ENCODE measurements around the gene PLAGL1.
"Not testable (repeated sequence)": the region's sequence is repeated elsewhere in the genome, so short reads cannot be mapped to it uniquely, and the experiment has no call there.

Gene PLAGL1, protein sequence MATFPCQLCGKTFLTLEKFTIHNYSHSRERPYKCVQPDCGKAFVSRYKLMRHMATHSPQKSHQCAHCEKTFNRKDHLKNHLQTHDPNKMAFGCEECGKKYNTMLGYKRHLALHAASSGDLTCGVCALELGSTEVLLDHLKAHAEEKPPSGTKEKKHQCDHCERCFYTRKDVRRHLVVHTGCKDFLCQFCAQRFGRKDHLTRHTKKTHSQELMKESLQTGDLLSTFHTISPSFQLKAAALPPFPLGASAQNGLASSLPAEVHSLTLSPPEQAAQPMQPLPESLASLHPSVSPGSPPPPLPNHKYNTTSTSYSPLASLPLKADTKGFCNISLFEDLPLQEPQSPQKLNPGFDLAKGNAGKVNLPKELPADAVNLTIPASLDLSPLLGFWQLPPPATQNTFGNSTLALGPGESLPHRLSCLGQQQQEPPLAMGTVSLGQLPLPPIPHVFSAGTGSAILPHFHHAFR

DNA sequence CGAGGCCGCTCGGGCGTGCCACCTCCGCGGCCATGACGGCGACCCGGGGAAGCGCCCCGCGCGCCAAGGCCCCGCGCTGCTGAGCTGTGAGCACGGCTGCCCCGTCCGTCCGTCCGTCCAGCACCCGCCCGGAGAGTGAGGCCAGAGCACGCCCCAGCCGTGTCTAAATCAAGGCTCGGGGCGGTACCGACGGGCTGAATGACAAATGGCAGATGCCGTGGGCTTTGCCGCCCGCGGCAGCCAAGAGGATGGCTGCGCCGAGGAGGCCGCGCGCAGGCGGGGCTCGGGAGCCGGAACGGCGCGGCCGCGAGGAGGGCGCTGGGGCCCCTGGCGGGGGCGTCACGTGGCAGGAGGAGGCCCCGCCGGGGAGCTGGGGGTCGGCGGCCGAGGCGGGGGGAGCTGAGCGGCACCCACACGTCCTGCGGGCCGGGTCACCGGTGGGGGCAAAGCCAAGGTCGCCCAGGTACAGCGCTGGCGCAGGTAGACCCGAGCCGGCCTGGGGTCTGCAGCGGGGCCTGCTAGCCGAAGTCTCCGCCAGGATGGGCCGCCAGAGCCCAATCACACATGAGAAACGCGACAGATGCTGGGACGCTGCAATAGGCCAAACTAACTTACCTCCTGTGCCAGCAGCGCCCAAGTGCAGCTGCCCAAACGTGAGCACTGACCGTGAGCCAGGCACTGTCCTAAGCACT, at the start of gene PLAGL1:
PLAGL1 (minus strand) TSS at position 140 of the 692 bp plus-strand sequence. CDS start 60,123 bp downstream, outside the sequence.
- in situ Hi-C loops (cut with MboI; ENCODE audit: low sequenced_read_pairs) = loop anchor here (25.0 kb wide), 1 partner anchor 1521 kb away; no protein-coding TSS in a partner anchor

DNA sequence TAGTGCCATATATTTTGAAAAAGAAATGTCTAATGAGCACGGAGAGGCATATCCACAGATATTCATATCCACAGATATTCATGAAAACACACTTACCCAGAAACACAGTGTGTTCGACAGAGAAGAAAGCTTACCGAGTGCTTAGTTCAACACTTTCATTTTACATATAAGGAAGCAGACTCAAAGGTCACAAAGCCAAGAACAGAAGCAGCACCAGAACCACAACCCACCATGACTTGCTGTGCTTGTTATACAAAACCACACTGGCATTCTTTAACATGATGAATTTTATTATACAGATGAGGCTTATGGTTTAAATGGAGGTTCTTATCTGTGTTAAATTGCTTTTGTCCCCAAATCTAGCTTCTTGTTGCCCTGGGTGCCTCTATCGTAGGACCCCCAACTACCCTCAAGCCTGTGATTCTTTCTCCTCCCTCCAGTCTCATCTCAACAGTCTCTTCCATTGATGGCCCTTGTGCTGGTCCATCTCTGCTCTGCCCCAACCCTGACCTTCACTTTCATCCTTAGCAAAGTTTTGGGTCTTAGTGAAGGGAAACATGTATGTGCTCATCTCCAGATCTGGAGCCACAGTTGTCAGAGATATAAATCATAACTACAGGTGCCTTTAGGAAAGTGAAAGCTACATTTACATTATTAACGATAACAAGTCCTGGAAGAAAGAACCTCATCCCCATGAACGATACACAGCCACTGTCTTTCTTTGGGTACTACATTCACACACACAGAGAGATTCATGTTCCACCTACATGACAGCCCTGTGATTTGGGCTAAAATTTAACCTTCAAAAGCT, 47.3 kb upstream of the PLAGL1 start:
- in situ Hi-C loops (cut with MboI; ENCODE audit: low sequenced_read_pairs) = no loop called here

DNA sequence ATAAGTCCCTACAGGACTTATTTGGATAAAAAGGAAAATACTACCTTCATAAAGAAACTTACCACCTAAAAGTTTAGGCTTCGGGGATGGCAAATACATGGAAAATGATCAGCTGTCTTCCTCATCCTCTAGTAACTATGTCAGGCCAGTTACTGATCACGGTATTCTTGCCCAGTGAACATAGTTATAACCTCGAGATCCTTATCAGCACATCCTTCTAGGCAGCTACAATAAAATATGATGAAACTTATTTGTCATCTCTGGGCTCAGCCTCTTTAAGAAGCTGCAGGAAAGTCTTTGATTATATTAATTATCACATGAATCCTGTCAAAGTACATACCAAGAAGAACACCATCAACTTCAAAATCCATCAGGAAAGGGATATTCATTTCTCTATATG, 45.5 kb upstream of the PLAGL1 start:
- in situ Hi-C loops (cut with MboI; ENCODE audit: low sequenced_read_pairs) = no loop called here

DNA sequence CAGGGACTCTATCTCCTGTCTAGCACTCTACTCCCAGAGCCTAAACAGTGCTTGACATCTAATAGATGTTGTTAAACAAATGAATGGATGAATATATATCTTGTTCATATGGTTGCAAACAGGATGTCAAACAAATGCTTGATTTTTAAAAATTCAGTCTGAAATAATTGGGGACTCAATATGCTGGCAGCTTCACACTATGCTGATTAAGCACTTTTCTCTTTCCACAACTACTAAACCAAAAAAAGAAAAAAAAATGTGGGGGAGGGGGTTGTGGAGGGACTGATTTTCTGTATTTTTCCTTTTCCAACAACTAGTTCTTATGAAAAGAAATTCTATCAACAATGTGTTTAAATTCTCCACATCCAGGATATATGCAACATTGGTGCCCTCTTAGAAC, 44.4 kb upstream of the PLAGL1 start:
- in situ Hi-C loops (cut with MboI; ENCODE audit: low sequenced_read_pairs) = no loop called here

DNA sequence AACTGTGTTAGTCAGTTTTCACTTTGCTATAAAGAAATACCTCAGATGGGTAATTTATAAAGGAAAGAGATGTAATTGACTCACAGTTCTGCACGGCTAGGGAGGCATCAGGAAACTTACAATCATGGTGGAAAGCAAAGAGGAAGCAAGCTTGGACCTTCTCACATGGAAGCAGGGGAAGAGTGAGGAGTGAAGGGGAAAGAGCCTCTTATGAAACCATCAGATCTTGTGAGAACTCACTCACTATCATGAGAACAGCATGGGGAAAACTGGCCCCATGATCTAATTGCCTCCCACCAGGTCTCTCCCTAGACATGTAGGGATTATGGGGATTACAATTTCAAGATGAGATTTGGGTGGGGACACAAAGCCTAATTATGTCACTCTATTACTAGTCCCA, 41.3 kb upstream of the PLAGL1 start:
- in situ Hi-C loops (cut with MboI; ENCODE audit: low sequenced_read_pairs) = no loop called here

DNA sequence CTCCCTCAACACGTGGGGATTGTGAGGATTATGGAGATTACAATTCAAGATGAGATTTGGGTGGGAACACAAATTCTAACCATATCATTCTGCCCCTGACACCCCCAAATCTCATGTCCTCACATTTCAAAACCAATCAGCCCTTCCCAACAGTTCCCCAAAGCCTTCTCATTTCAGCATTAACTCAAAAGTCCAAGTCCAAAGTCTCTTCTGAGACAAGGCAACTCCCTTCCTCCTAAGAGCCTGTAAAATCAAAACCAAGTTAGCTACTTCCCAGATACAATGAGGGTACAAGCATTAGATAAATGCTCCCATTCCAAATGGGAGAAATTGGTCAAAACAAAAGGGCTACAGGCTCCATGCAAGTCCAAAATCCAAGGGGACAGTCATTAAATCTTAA, 39.6 kb upstream of the PLAGL1 start:
- in situ Hi-C loops (cut with MboI; ENCODE audit: low sequenced_read_pairs) = no loop called here

DNA sequence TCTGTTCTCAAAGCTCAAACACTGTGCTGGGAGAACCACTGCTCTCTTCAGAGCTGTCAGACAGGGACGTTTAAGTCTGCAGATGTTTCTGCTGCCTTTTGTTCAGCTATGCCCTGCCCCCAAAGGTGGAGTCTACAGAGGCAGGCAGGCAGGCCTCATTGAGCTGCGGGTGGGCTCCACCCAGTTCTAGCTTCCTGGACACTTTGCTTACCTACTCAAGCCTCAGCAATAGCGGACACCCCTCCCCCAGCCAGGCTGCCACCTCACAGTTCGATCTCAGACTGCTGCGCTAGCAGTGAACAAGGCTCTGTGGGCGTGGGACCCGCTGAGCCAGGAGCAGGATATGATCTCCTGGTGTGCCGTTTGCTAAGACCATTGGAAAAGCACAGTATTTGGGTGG, 38.6 kb upstream of the PLAGL1 start:
- in situ Hi-C loops (cut with MboI; ENCODE audit: low sequenced_read_pairs) = not testable (repeated sequence)

DNA sequence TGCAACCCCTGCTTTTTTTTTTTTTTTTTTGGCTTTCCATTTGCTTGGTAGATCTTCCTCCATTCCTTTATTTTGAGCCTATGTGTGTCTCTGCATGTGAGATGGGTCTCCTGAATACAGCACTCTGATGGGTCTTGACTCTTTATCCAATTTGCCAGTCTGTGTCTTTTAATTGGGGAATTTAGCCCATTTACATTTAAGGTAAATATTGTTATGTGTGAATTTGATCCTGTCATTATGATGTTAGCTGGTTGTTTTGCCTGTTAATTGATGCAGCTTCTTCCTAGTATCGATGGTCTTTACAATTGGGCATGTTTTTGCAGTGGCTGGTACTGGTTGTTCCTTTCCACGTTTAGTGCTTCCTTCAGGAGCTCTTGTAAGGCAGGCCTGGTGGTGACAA, 36.9 kb upstream of the PLAGL1 start:
- in situ Hi-C loops (cut with MboI; ENCODE audit: low sequenced_read_pairs) = not testable (repeated sequence)

DNA sequence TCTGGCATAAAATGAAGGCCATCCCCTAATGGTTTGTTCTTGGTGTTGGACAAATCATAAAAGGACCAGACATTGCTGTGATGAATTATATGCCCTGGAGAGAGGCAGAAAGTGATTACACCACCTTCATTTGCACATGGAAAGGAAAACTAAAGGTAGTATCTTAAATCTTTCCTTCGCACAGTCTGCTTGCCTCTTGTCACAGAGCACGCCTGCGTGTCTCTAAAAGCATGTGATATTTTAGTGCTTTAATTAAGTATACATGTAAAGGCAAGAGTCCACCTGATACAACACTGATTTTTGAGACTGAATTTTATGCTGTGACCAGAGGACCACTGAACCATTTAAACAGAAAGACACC, 28.8 kb upstream of the PLAGL1 start:
- in situ Hi-C loops (cut with MboI; ENCODE audit: low sequenced_read_pairs) = no loop called here

DNA sequence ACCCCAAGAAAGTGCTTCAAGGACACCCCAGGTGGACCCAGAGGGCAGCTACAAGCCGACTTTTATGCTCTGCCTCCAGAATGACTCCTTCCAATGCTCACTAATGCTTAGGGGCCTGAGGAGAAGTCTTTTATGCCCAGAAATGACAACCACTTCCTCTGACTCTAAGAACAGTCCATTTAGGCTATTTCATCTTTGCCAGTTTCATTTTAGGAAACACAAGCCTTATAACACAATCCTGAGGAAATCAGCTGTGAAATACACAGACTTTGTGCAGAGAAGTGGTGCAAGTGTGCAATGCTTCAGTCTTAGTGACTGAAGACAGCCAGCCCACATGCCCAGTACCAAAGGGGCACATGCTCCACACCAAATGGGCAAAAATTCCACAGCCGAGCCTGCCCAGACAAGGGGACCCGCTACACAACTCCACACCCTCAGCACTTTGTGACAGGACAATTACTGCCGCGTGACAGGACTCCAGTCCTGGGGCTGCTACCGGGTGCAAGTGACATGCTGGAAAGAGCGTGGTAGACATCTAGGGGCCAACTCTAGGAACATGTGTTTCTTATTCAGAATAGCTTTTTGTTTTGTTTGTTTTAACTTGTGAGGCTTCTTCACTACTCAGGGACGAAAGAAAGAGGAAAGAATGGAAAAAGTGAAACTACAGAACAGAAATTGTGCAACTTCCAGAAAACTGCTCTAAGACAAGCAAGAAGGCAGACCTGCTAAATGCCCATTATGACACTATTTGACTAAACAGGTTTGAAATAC, 28.2 kb upstream of the PLAGL1 start:
- in situ Hi-C loops (cut with MboI; ENCODE audit: low sequenced_read_pairs) = no loop called here

DNA sequence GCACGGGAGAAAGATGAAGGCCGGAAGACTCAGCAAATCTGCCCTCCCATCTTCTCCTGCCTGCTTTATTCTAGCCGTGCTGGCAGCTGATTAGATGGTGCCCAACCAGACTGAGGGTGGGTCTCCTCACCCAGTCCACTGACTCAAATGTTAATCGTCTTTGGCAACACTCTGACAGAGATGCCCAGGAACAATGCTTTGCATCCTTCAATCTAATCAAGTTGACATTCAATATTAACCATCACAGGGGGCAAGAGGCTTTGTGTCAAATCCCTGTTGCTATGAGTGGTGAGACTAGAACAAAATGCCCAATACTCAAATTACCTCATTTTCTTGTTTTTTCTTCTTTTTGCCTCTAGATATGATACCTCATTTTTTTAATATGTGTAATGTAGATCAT, 27.4 kb upstream of the PLAGL1 start:
- in situ Hi-C loops (cut with MboI; ENCODE audit: low sequenced_read_pairs) = no loop called here

DNA sequence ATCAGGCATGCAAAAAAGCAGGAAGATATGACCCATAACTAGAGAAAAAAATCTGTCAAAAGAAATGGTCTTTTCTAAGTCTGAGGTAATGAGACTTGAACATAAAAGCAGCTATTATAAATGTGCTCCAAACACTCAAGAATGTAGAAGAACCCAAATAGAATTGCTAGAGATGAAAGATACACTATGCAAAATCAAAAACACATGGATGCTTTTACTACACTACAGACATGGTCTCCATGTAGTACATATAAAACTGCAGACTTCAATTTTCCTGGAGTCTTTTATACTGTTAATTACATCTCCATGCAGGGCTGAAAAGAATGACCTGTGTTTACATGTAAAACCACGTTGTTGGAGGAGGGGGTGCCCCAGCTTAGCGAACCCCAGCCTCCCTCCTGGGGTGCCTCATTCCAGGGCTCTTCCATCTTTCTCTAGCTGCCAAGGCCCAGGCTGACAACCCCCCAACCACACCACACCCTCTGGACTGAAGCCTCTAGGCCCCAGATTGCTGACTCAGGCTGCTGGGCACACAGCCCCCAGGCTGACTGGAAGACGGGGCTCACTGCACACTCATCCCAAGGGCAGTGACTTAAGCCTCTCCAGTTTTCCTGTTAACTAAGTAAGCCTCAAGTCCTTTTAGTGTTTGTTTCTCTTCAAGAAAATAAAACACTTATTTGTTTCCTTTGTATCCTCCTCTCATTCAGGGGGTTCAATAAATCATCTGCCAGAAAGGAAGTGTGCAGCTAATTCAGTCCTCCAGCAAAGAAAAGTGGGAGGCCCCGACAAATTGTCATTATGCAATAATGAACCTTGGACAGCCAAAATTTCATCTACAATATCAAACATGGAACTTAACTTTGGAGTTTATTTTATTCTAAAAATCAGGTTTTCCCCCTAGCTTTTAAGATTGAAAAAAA, 26.0 kb upstream of the PLAGL1 start:
- in situ Hi-C loops (cut with MboI; ENCODE audit: low sequenced_read_pairs) = no loop called here

DNA sequence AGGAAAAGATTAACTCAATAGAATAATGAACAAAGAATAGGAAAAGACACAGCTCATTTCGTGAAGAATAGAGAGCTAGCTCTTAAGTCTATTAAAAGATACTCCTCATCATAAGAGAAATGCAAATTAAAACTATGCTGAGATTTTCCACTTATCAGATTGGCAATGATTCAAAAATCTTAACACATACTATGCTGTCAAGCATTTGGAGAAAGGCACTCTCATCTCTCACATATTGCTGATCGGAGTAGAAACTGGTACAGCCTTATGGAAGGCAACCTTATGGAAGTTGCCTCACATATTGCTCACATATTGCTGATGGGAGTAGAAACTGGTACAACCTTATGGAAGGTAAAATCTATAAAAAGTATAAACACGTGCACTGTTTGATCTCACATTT, 21.4 kb upstream of the PLAGL1 start:
- in situ Hi-C loops (cut with MboI; ENCODE audit: low sequenced_read_pairs) = no loop called here

DNA sequence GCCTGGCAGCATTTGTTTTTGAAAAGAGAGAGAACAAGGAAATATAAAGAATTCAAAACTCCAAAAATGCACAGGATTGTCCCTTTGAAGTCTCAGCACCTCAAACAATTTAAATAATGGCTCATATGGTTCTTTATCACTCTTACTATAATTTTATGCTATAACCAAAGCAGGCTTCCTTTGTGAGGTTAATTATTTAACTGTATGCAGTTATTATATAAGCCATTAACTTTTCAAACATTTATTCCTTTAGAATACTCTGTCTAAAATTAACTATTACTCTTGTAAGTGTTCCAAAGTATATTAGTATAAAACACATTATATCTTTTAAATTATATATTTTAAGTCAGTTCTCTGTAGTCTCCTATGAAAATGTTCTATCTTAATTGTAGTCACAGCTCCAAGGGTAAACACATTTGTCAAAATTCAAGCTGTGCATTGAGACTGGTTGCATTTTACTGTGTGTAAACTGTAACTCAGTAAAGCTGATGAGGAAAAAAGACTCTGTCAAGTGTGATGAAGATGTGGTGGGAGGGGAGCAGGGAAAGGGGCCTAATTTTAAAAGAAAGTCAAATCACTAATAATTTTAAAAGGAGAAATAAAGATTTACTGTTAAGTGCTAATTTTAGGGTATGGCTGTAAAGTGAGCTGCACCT, 20.0 kb upstream of the PLAGL1 start:
- in situ Hi-C loops (cut with MboI; ENCODE audit: low sequenced_read_pairs) = no loop called here

DNA sequence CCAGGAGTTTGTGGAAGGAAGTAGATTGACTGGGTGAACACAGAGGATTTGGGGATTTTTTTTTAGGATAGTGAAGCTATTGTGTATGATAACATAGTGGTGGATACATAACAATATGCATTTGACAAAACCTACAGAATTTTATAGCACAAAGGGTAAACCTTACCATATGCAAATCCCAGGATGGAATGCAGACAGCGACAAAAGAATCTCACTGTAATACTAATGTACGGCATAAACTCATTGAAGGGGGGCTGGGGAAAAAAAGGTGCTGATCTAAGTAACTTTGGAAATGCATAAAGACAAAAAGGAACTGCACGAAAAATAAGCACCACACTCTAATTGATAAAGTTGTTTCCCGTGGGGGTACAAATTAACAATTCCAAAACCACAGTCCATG, 15.2 kb upstream of the PLAGL1 start:
- in situ Hi-C loops (cut with MboI; ENCODE audit: low sequenced_read_pairs) = loop anchor here (25.0 kb wide), 1 partner anchor 1536 kb away; no protein-coding TSS in a partner anchor

DNA sequence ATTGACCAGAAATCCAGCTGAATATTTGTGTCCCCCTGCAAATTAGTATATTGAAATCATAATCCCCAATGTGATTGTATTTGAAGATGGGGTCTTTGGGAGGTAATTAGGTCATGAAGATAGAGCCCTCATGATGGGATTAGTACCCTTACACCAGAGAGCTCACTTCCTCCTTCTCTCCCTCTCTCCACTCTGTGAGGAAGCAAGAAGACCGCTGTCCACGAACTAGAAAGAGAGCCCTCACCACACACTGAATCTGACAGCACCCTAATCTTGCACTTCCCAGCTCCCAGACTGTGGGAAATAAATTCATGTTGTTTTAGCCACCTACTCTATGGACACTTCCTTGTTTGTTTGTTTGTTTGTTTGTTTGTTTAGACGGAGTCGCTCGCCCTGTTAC, 11.9 kb upstream of the PLAGL1 start:
- in situ Hi-C loops (cut with MboI; ENCODE audit: low sequenced_read_pairs) = loop anchor here (10.0 to 25.0 kb wide), 2 partner anchors 445 to 1533 kb away; no protein-coding TSS in a partner anchor

DNA sequence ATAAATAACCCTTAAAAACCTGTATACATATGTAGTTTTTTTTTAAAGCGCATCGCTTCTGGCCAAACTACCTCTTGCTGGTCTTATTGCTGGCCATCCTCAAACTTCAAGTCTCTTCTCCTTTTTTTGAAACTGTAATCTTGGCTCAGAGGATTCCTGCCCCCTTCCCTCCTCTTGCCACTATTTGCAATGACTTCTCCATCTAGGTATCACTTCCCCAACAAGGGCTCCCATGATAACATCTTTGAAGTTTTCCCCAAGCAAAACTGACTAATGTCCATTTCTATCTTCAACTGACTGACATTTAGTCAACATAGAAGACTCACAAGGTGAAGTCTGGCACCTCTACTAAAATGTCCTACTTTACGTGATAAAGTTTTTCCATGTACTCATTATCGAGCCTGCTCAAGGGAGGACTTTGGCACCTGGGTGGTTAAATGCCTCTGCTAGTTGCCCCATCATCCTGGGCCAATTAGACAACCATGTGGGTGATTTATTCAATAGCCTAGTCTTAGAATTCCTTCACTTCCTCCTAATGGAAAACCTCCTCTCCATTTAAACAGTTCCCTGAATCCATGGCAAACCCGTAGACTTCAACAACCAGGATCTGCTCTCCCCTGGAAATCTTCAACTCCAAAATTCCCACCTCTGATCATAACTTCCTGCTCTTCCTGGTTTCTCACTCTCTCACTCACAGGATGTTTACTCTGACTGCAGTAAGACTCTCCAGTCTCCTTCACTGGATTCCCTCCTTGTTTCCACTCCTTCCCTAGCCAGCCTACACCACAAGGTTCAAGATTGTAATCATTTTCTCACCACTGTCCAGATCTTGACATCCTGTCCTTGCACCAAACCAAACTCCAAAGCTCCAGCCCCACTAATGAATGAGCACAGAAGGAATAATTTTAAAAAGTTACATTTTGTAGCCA, 9.4 kb upstream of the PLAGL1 start:
- in situ Hi-C loops (cut with MboI; ENCODE audit: low sequenced_read_pairs) = loop anchor here (10.0 to 25.0 kb wide), 2 partner anchors 443 to 1530 kb away; no protein-coding TSS in a partner anchor

DNA sequence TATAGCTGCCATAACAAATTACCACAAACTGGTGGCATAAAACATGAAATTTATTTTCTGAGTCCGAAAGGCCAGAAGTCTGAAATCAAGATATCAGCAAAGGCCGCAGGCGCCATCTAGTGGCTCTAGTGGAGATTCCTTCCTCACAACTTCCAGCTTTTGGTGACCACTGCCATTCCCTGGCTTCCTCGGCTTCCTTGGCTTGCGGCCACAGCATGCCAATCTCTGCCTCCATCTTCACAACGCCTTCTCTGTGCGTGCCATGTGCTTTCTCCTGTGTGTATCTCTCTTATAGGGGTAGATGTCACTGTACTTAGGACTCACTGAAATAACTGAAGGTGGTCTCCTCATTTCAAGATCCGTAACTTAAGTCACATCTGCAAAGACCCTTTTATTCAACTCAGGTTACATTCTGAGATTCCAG, 5.4 kb upstream of the PLAGL1 start:
- in situ Hi-C loops (cut with MboI; ENCODE audit: low sequenced_read_pairs) = loop anchor here (10.0 to 25.0 kb wide), 2 partner anchors 439 to 1526 kb away; no protein-coding TSS in a partner anchor

All from HL-60/S4 treated with retinoic acid at 250 ng/mL for 4 days and 3 days (cell line).